Measurements from ENCODE around the gene TLCD3A. TPM values are rescaled to one million over a fixed set of nuclear protein-coding genes. Genes with fewer than 3 reads are reported as not detected.

Gene TLCD3A
- 1 to 10 TPM; 1.3 to 4.5 (median 2.6) TPM for total RNA-seq
- polyA plus RNA-seq, result 1 to 10 TPM; 1.1 to 3.0 TPM
- long read RNA-seq, donor 1, partial matches to known transcripts, result 0 of 1 reads
- long read RNA-seq, donor 1, other reads (novel, unspliced or antisense), result 0 of 1 reads
- long read RNA-seq, donor 2, partial matches to known transcripts, result 1 of 3 reads
- long read RNA-seq, donor 2, other reads (novel, unspliced or antisense), result 2 of 3 reads
- long read RNA-seq, donor 3, transcript FAM57A-202 (5 exons, 2,412 nt), result major isoform, 5 of 14 reads
- long read RNA-seq, donor 3, partial matches to known transcripts, result 3 of 14 reads
- long read RNA-seq, donor 3, other reads (novel, unspliced or antisense), result 3 of 14 reads

GRCh38 chr17:732067-732901, at the start of gene TLCD3A:
TLCD3A (plus strand) TSS chr17:732596; CDS start chr17:732648, 52 bp downstream.
- DNase-seq, result peak; percentile 63 to 78
- peak; percentile 62 to 88 (median 75) for ATAC-seq
- H3K27ac ChIP-seq, result peak within 1 kb of the TSS in 9 of 10 donors; percentile 65 to 89 (median 83)

GRCh38 chr17:683040-683439, 49.4 kb upstream of the TLCD3A start:
- H3K4me3 ChIP-seq, result no peak overlapping the region
- intact Hi-C loops (cut with DNase I), result loop anchor here in 1 of 10 donors (10.0 kb wide), 1 partner anchor 128 kb away; no protein-coding TSS in a partner anchor

More at GRCh38 chr17:732067-732901, at the start of gene TLCD3A:
- TF ChIP-seq, protein P1, sequence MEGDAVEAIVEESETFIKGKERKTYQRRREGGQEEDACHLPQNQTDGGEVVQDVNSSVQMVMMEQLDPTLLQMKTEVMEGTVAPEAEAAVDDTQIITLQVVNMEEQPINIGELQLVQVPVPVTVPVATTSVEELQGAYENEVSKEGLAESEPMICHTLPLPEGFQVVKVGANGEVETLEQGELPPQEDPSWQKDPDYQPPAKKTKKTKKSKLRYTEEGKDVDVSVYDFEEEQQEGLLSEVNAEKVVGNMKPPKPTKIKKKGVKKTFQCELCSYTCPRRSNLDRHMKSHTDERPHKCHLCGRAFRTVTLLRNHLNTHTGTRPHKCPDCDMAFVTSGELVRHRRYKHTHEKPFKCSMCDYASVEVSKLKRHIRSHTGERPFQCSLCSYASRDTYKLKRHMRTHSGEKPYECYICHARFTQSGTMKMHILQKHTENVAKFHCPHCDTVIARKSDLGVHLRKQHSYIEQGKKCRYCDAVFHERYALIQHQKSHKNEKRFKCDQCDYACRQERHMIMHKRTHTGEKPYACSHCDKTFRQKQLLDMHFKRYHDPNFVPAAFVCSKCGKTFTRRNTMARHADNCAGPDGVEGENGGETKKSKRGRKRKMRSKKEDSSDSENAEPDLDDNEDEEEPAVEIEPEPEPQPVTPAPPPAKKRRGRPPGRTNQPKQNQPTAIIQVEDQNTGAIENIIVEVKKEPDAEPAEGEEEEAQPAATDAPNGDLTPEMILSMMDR (IDR thresholded peaks at IDR 0.05), result no peak
- peak within 1 kb of the TSS; percentile 63 to 95 (median 78) for H3K4me3 ChIP-seq
- WGBS, 2 donors, result 0% methylated on average over 61 to 122 of the region's 126 CpGs
- peaks cover 0 to 12% (median 0%) of the 10 kb centered on the region in 7 donors for H3K27me3 ChIP-seq
- peaks cover 0 to 22% (median 0%) of the 10 kb centered on the region in 9 donors for H3K36me3 ChIP-seq
- intact Hi-C loops (cut with DNase I), result no loop called here
- no peaks in the 10 kb centered on the region for H3K9me3 ChIP-seq
- H3K4me1 ChIP-seq, result peaks cover 0 to 25% (median 17%) of the 10 kb centered on the region in 9 donors

DNA sequence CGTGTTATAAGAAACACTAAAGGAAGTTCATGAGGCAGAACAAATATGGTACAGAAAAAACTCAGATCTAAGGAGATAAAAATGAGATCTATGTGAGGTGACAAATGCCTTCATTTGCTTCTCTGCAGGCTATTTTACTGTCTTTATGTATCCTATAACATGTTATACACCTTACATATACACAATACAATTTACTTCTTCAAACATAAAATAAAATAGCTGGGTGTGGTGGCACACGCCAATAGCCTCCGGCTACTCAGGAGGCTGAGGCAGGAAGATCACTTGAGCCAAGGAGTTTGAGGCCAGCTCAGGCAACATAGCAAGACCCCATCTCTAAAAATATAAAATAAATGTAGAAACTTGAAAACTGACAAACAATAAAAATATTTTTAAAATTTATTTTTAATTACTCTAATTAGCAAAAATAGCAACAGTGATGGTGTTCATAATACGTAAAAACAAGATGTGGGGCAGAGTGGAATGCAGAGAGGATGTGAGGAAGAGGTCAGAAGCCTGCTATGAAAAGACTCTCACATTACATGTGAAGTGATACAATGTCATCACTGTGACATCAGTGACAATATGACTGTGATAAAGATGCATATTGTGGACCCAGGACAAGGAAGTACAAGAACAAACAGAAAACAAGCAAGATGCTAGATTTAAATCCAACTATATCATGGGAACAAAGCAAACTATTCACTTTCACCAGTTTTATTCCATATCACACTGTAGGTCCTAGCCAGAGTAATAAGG, 48.7 kb upstream of the TLCD3A start:
- Histone ChIP-seq H3K36me3 (peaks cover 0 to 58% (median 0%) of the 10 kb centered on the region in 9 donors), H3K9me3 (no peaks in the 10 kb centered on the region), H3K27me3 (no peaks in the 10 kb centered on the region), H3K4me1 (peaks cover 0 to 14% (median 0%) of the 10 kb centered on the region in 9 donors), H3K4me3 (no peak overlapping the region), H3K27ac (no peak overlapping the region)
- TF ChIP-seq, protein P1 (IDR thresholded peaks at IDR 0.05), result no peak
- no peak for ATAC-seq
- DNase-seq, result no peak
- WGBS, 2 donors, result 84 to 89% methylated on average over 4 of the region's 4 CpGs
- intact Hi-C loops (cut with DNase I), result loop anchor here in 1 of 10 donors (10.0 kb wide), 1 partner anchor 129 kb away; no protein-coding TSS in a partner anchor

More at GRCh38 chr17:683040-683439, 49.4 kb upstream of the TLCD3A start:
- Histone ChIP-seq H3K9me3 (no peaks in the 10 kb centered on the region), H3K27ac (no peak overlapping the region), H3K27me3 (no peaks in the 10 kb centered on the region), H3K4me1 (peaks cover 0 to 14% (median 0%) of the 10 kb centered on the region in 9 donors), H3K36me3 (peaks cover 0 to 51% (median 0%) of the 10 kb centered on the region in 9 donors)
- TF ChIP-seq, protein P1 (IDR thresholded peaks at IDR 0.05), result no peak
- no peak for ATAC-seq
- no peak for DNase-seq
- 90 to 95% methylated on average over 1 of the region's 1 CpG for WGBS, 2 donors
